Measurements from ENCODE around the gene FRMD4B. TPM values are rescaled to one million over a fixed set of nuclear protein-coding genes. Genes with fewer than 3 reads are reported as not detected.

The FRMD4B gene
- polyA plus RNA-seq, 3 donors = 13.2 to 21.0 (median 19.6) TPM

- Mint-ChIP-seq H3K36me3 (peaks cover 17 to 25% of the 10 kb centered on the region in 2 donors), H3K9me3 (peaks cover 0 to 7% (median 0%) of the 10 kb centered on the region in 7 donors), H3K27ac (peak overlapping the region in 2 of 7 donors; percentile 3 to 18), H3K27me3 (ENCODE audit: low read depth in 3 of 3) (peaks cover 0 to 1% (median 0%) of the 10 kb centered on the region in 3 donors), H3K4me3 (no peak overlapping the region), H3K4me1 (peaks cover 48% of the 10 kb centered on the region)
- TF ChIP-seq CTCF (IDR thresholded peaks at IDR 0.05) = no peak
- Histone ChIP-seq H3K27me3 (ENCODE audit: control insufficient read depth in 2 of 2, insufficient read depth in 2 of 2, low read length in 2 of 2) (no peaks in the 10 kb centered on the region), H3K79me2 (ENCODE audit: insufficient read depth, low read length) (no peaks in the 10 kb centered on the region), H3K27ac (ENCODE audit: low read depth in 1 of 2, low read length in 2 of 2) (no peak overlapping the region), H3K4me3 (replicated peaks in 1 of 3; ENCODE audit: low read depth in 2 of 3, low read length in 3 of 3) (no peak overlapping the region), H2AFZ (ENCODE audit: insufficient read depth, low read depth, low read length, poor library complexity, severe bottlenecking) (no peak overlapping the region), H3K4me1 (ENCODE audit: control insufficient read depth in 1 of 2, insufficient read depth in 2 of 2, low read length in 2 of 2) (peaks cover 35 to 38% of the 10 kb centered on the region in 2 donors), H3K4me2 (replicated peaks; ENCODE audit: extremely low read depth, low read length, poor library complexity, severe bottlenecking) (no peak overlapping the region), H4K20me1 (ENCODE audit: insufficient read depth, low read length) (no peaks in the 10 kb centered on the region), H3K36me3 (replicated peaks in 1 of 2; ENCODE audit: control insufficient read depth in 1 of 2, insufficient read depth in 2 of 2, low read length in 2 of 2) (no peaks in the 10 kb centered on the region), H3K9ac (ENCODE audit: insufficient read depth, low read length, poor library complexity, severe bottlenecking) (no peak overlapping the region), H3K9me3 (replicated peaks in 1 of 2; ENCODE audit: control insufficient read depth in 1 of 2, insufficient read depth in 1 of 2, low read length in 2 of 2) (no peaks in the 10 kb centered on the region)
- 80% methylated on average over 1 of the region's 4 CpGs for WGBS (ENCODE audit: insufficient coverage)
- intact Hi-C loops (cut with micrococcal nuclease) = loop anchor here in 1 of 2 donors (10.0 kb wide), 1 partner anchor 105 kb away; no protein-coding TSS in a partner anchor
- DNase-seq = no peak
Measured at GRCh38 chr3:69319652-69320051, 66.2 kb downstream of the FRMD4B start.

- TF ChIP-seq CTCF (IDR thresholded peaks at IDR 0.05) = no peak
- H3K36me3 Mint-ChIP-seq = peaks cover 19 to 25% of the 10 kb centered on the region in 2 donors
- peaks cover 0 to 7% (median 0%) of the 10 kb centered on the region in 7 donors for H3K9me3 Mint-ChIP-seq
- peaks cover 38% of the 10 kb centered on the region for H3K4me1 Mint-ChIP-seq
- no peaks in the 10 kb centered on the region for H3K9me3 ChIP-seq (replicated peaks in 1 of 2; ENCODE audit: control insufficient read depth in 1 of 2, insufficient read depth in 1 of 2, low read length in 2 of 2)
- H3K36me3 ChIP-seq (replicated peaks in 1 of 2; ENCODE audit: control insufficient read depth in 1 of 2, insufficient read depth in 2 of 2, low read length in 2 of 2) = peaks cover 0 to under 1% of the 10 kb centered on the region in 2 donors
- peaks cover 24 to 27% of the 10 kb centered on the region in 2 donors for H3K4me1 ChIP-seq (ENCODE audit: control insufficient read depth in 1 of 2, insufficient read depth in 2 of 2, low read length in 2 of 2)
- no peak overlapping the region for H3K9ac ChIP-seq (ENCODE audit: insufficient read depth, low read length, poor library complexity, severe bottlenecking)
- no peak overlapping the region for H3K4me3 Mint-ChIP-seq
- no peak overlapping the region for H3K27ac ChIP-seq (ENCODE audit: low read depth in 1 of 2, low read length in 2 of 2)
- WGBS (ENCODE audit: insufficient coverage) = 100% methylated on average over 2 of the region's 5 CpGs
- H3K27ac Mint-ChIP-seq = peak overlapping the region in 1 of 7 donors; percentile 37
- no peak overlapping the region for H2AFZ ChIP-seq (ENCODE audit: insufficient read depth, low read depth, low read length, poor library complexity, severe bottlenecking)
- H3K4me2 ChIP-seq (replicated peaks; ENCODE audit: extremely low read depth, low read length, poor library complexity, severe bottlenecking) = no peak overlapping the region
- H3K4me3 ChIP-seq (replicated peaks in 1 of 3; ENCODE audit: low read depth in 2 of 3, low read length in 3 of 3) = no peak overlapping the region
- no peaks in the 10 kb centered on the region for H3K27me3 ChIP-seq (ENCODE audit: control insufficient read depth in 2 of 2, insufficient read depth in 2 of 2, low read length in 2 of 2)
- no peaks in the 10 kb centered on the region for H3K79me2 ChIP-seq (ENCODE audit: insufficient read depth, low read length)
- intact Hi-C loops (cut with micrococcal nuclease) = no loop called here
- no peak for DNase-seq
- H4K20me1 ChIP-seq (ENCODE audit: insufficient read depth, low read length) = no peaks in the 10 kb centered on the region
- peaks cover 0 to 1% (median 0%) of the 10 kb centered on the region in 3 donors for H3K27me3 Mint-ChIP-seq (ENCODE audit: low read depth in 3 of 3)
Measured at GRCh38 chr3:69318410-69318809, 67.5 kb downstream of the FRMD4B start.
